HG03354 (cell line): ENCODE results near the gene LMNTD2.
"Not testable (repeated sequence)": the region's sequence is repeated elsewhere in the genome, so short reads cannot be mapped to it uniquely, and the experiment has no call there.

ENCODE experiments used
- ATAC-seq: cut with Tn5 transposase; IDR thresholded peaks from one replicate; pipeline ENCODE4 v1.9.1; 2021; ENCODE audit warnings: mild to moderate bottlenecking; ENCODE audit not compliant: unreplicated experiment, poor library complexity, severe bottlenecking

The LMNTD2 gene

DNA sequence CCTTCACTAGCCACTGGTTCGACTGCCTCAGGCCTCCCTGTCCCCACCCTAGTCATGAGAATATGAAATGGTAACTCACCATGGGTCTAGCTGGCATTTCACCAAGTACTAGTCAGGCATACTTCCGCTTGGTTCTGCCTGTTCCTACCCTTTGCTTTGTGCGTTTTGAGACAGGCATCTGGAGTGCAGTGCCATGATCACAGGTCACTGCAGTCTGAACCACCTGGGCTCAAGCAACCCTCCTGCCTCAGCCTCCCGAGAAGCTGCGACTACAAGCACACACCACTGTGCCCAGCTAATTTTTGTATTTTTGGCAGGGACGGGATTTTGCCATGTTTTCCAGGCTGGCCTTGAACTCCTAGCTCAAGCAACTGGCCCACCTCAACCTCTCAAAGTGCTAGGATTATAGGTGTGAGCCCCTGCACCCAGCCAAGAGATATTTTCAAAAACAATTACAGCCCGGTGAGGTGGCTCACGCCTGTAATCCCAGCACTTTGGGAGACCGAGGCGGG is 39.3 kb downstream of the LMNTD2 start:
- no peak for ATAC-seq

DNA sequence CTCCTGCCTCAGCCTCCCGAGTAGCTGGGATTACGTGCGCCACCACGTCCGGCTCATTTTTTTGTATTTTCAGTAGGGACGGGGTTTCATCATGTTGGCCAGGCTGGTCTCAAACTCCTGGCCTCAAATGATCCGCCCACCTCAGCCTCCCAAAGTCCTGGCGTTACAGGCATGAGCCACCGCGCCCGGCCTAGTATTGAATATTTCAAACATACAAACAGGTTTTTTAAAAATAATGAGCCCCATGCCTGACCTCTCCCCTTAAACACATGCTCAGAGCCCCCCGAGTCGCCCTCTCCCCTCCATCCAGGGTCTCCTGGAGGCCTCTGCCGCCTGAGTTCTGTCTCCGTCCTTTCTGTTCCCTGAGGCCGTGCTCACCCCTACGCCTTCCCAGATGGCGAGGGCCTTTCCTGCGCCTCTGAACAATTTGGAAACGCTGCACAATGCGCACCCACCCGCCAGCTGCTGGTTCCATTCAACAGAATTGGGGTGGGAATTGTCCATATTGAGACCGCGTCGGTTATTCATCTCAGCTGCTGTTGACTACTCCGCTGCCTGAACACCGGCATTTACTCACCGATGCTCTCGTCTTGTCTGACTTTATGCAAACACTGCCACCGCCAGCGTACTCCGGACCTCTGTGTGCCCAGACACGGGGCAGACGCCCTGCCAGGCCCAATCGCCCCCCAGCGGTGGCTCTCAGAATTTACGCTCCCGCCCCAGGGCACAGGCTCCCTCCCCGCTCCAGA is 39.9 kb downstream of the LMNTD2 start:
- no peak for ATAC-seq

DNA sequence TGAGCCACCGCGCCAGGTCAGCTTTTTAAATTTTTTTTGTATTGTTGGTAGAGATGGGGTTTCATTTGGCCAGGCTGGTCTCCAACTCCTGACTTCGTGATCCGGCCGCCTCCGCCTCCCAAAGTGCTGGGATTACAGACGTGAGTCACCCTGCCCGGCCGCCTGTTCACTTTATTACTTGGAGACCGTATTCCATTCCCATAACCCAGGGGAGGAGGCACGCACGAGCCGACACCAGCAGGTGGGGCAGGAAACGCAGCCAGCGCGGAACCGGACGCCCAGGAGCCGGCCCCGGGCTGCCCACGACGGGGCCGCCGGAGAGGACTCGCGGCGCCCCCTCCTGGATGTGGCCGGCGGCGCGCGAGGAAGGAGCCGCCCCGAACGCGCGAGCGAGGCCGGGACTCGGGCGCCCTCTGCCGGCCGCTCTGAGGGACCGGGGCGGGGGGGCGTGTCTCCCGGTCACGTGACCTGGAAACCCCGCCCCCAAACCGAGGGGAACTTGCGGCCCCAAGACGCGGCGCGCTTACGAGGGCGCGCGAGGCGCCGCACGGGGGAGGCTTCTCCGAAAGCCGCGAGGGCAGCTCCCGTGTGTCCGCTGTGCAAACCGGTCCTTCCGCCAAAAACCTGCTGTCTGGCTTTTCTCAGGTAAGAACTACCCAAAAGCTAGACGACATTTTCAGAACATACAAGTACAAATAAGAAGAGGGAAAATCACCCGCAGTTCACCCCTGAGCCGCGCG is 41.9 kb downstream of the LMNTD2 start:
- peak; percentile 90 for ATAC-seq

DNA sequence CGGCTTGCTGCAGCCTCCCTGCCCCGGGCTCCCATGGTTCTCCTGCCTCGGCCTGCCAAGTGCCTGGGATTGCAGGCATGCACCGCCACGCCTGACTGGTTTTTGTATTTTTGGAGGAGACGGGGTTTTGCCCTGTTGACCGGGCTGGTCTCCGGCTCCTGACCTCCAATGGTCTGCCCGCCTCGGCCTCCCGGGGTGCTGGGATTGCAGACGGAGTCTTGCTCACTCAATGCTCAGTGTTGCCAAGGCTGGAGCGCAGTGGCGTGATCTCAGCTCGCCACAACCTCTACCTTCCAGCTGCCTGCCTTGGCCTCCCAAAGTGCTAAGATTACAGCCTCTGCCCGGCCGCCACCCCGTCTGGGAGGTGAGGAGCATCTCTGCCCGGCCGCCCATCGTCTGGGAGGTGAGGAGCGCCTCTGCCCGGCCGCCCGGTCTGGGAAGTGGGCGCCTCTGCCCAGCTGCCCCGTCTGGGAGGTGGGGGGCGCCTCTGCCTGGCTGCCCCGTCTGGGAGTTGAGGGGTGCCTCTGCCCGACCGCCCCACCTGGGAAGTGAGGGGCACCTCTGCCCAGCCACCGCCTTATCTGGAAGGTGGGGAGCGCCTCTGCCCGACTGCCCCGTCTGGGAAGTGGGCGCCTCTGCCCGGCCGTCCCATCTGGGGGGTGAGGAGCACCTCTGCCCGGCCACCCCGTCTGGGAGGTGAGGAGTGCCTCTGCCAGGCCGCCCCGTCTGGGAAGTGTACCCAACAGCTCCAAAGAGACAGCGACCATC is 43.4 kb downstream of the LMNTD2 start:
- not testable (repeated sequence) for ATAC-seq

DNA sequence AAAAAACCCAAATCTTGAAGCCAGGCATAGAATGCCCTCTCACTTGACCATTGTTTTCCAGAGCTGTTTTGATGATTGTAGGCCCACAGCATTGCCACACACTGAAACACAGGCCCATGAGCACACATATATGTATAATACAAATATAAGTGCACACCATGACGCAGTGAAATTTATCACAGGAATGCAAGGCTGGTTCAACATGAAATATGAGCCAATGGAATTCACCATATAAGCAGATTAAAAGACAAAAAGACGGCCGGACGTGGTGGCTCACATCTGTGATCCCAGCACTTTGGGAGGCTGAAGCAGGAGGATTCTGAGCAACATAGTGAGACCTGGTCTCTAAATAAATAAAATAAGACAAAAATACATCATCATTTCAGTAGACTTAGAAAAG is 44.1 kb downstream of the LMNTD2 start:
- ATAC-seq: no peak

DNA sequence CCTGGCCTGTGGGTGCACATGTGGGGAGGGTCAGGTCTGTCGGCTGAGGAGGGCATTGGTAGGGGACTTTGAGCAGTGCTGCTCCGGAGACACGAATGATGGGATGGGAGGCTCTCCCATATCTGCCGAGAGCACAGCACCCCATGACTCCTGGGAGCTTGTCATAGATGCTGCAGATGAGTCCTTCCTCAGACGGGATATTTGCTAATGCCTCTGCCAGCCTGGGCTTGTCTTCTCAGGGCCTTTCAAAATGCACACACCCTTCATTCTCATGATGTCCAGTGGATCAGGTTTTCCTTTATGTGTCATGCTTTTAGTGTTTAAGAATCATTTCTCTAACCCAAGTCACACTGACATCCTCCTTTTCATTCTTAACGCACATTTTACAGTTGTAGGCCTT is 45.4 kb downstream of the LMNTD2 start:
- ATAC-seq: no peak

DNA sequence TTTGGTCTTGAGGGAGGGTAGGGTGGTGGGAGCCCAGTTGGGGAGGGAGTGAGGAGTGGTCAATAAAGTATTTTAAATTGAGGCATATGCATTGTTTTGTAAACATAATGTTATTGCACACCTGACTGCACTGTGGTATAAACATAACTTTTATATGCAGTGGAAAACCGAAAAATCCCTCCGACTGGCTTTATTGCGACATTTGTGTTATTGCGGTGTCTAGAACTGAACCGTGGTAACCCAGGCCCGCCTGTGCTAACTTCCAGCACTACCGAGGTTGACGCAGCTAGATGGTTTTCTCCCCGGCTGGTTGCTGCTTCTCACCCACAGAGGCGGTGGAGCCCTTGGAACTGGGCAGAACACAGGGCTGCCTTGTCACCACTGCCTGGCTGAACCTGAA is 45.9 kb downstream of the LMNTD2 start:
- ATAC-seq: no peak

DNA sequence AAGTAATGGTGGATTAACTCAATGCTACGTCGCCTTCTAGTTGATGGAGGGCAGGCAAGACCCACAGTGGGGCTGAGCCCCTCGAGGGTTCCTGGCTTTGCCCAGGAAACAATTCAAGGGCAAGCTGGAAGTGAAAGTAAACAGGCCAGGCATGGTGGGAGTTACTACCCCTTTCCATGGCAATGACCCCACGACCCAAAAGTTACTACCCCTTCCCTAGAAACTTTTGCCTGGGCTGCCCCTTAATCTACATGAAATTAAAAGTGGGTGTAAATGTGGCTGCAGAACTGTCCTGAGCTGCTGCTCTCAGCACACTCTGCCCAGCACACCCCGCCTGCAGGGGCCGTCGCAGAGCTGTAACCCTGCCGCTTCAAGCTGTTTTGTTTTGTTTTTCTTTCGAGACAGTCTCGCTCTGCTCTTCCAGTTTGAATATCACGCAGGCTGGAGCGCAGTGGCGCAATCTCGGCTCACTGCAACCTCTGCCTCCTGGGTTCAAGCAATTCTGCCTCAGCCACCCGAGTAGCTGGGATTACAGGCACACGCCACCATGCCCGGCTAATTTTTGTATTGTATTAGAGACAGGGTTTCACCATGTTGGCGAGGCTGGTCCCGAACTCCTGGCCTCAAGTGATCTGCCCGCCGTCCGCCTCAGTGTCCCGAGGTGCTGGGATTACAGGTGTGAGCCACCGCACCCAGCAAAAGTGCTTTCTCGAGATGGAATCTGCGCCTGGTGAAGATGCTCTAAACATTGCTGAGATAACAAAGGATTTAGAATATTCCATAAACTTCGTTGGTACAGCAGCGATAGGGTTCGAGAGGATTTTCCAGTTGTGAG is 47.6 kb downstream of the LMNTD2 start:
- ATAC-seq: no peak

DNA sequence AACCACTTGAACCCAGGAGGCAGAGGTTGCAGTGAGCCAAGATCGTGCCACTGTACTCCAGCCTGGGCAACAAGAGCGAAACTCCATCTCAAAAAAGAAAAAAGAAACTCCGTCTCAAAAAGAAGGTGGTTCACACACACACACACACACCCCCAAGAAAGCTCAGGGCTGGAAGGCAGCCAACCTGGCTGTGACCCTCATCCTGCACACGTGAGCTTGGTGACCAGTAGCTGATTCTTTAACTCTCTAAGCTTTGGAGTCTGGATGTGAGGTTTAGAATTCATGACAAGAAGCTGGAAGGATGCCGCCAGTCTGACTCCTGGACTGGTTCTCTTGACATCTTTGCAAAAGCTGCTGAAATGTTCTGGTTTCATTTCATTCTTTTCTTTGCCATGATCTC is 51.6 kb downstream of the LMNTD2 start:
- no peak for ATAC-seq

DNA sequence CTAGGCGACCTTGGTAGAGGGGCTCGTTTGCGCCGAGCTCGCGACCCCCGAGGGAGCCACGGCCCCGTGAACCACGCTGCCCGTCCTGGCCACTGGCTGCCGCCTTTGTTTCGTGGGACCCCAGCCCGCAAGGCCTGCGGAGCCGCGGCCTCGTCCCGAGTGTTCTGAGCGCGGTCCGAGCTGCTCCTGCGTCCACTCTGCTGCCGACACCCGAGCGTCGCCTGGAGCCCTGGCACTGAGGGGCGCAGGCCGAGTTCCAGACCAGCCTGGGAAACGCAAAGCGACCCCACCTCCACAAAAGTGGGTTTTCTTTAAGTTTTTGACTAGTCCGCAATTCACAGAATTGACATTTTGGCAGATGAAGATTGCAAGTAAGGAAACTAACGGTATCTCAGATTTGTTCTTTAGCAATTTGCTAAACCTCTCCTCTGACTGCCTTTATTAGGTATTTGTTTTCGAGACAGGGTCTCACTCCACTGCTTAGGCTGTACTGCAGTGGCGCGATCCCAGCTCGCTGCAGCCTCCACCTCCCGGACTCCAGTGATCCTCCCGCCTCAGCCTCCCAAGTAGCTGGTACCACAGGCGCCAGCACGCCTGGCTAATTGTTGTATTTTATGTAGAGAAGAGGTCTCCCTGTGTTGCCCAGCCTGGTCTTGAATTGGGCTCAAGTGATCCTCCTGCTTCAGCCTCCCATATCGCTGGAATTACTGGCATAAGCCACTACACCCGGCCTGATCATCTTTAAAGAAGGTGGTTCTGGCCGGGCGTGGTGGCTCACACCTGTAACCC is 52.6 kb downstream of the LMNTD2 start:
- ATAC-seq: no peak

DNA sequence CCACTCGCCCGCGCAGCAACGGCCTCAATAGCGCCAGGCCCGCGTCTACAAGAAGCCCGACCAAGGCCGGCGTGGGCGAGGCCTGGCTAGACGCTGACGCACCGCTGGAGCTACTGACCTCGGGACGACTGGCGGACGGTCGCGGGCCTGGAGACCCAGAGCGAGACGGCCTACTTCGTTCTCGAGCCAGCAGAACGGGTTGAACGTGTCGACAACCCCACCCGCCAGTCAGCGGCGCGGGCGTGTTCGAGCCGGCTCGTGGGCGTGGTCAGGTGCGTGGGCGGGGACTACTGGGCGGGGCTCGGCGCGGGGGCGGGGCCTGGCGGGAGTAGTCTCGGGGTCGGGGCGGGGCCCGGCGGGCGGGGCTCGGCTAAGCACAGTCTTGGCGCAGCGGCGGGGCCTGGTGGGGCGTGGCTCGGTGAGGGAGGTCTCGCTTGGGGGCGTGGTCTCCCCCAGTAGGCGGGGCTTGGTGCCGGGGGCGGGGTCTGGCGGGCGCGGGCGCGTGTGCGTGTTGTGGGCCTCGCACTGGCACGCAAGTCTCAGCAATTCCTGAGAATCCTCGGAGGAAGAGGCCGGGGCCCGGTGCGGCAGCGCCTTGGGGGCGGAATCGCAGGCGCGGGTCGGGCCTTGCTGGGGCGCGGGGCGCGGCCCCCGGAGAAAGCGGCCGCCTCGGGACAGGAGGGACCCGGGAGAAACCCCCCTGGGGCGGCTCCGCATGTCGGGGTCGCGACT is 53.4 kb downstream of the LMNTD2 start, which contains the start of gene RNH1:
TSS of gene RNH1 (minus strand) at position 248 of the 732 bp plus-strand sequence. CDS start 5,080 bp downstream, outside the sequence.
- peak; percentile 48 for ATAC-seq

DNA sequence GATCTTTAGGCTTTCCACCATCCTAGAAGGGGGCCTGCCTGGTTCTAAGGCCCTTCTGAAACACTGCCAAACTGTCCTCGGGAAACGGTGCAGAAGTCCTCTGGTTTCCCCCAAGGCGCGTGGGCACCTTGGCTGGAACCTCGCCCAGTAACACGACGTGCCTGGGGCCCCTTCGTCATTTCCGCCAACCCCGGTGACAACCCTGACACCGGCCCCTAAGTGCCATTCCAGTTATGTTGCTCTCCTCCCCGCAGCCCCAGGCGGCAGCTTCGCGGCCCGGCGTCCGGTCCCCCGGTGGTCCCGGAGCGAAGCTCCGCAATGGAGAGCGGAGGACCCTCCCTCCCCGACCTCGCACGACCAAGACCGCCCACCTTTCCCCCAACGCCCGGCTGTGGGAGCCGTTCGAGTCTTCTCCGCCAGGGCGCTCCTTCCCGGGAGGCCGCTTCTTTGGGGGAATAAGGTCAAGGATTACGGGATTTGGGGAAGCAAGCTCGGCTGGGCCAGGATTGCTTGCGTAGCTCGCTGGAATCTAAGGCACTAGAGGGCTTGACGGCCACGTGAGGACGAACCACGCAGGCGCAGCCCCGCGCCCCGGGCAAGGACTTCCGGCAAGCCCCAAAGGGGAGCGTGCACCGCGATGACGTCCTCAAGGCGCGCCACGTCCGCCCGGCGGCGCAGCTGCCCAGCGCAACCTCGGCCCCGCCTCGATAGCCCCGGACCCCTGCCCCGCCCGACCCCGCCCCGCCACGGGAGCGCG is 54.1 kb downstream of the LMNTD2 start:
- ATAC-seq: peak; percentile 78

DNA sequence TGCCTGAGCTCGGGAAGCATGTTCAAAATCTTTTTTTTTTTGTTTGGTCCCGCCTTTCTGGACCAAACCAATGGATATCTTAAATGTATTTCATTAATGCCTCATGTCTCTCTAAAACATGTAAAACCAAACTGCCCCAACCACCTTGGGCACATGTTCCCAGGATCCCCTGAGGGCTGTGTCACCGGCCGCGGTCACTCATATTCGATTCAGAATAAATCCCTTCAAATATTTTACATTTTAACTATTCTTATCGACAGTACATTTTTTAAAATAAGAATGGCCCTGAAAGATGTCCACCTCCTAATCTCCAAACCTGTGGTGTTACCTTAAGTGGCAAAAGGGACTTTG is 55.6 kb downstream of the LMNTD2 start:
- no peak for ATAC-seq
